Suppressor macrophage (primary cell): ENCODE data around the gene AKR1B15.
A peak's percentile ranks its signal among the peaks of the same experiment; 100 is the strongest.
"Not testable (repeated sequence)": the region's sequence is repeated elsewhere in the genome, so short reads cannot be mapped to it uniquely, and the experiment has no call there.

Experiments used
- DNase-seq, 4 experiments: peaks; one replicate each; pipeline ENCODE4 v3.0.0-alpha.2; 2020 to 2022

Gene AKR1B15

DNA sequence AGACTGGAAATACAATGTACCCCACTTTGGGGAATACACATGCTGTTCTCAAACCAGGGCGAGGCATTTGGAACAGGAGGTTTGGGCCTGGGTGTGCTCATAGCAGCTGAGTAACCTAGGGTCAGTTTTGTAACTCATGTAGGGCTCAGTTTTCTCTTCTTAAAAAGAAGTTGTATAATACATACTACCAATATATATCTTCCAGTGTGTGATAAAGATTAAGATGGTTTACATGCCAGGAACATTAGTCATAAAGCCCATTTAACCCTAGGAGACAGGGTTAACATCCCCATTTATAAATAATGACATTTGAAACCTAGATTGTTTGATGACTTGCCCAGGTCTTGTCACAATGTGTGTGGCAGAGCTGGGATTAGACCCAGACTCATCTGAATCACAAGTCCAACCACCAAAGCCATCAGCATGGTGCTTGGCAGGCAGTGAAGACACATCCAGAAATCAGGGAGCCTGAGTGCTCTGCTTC, 15.6 kb upstream of the AKR1B15 start:
- DNase-seq, result no peak

GRCh38 chr7:134534633-134535032, 14.3 kb upstream of the AKR1B15 start:
- DNase-seq, result no peak

GRCh38 chr7:134535272-134535918, 13.5 kb upstream of the AKR1B15 start:
- no peak for DNase-seq

DNA sequence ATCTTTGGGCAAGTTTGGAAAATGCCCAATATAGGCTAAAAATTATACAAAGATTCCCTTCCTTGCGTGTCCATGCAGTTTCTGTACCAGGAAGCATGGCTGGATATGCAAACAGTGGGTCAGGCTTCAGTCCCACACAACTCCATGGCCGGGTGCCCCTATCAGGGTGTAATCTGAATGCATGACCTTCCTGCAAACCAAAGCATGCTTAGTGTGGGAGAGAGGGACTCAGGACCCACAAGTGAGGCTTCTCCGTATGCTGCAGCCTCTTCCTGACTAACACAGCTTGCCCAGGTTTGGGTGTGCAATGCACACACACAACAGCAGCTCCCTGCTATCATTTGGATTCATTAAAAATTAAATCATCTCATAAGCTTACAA, 13.0 kb upstream of the AKR1B15 start:
- no peak for DNase-seq

DNA sequence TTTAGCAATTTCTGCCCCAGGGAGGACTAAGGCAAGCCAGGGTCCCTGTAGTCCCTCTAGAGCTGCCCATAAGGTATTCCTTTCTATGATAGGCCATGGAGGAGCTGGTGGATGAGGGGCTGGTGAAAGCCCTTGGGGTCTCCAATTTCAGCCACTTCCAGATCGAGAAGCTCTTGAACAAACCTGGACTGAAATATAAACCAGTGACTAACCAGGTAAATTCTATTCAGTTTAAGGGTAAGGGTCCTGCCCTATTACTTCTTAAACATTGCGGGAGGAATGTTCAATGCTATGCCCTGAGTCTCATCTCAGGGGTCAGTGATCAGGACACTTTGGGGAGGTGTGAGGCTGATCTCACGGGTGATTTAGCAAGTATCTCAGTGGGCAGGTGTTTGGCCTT, 12.4 kb upstream of the AKR1B15 start:
- not testable (repeated sequence) for DNase-seq

- not testable (repeated sequence) for DNase-seq
These were observed 11.6 kb upstream of the AKR1B15 start for GRCh38 chr7:134537273-134537781.

DNA sequence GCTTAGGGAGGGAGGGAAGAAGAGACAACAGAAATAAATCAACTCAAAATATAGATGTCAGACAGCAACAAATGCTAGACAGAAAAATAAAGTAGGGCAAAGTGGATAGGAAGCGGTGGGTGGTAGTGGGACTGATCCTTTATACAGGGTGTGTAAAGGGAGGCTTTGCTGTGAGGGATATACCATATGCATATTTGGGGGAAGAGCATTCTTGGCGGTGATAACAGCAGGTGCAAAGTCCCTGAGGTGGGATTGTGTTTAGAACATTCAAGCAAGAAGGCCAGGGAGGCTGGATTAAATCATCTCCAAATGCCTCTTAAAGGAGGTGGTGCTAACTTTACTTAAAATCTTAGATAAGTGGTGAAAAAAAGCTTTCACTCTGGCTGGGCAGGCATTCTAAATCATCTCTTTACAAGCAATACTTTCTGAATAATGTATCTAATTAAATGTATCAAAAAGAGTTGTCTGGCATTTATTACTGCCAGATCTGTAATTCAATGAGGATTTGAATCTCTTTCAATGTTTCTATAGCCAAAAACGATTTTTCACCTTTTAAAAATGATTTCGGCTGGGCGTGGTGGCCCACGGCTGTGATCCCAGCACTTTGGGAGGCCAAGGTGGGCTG, 9.4 kb upstream of the AKR1B15 start:
- no peak for DNase-seq

- not testable (repeated sequence) for DNase-seq
These were observed 7.3 kb upstream of the AKR1B15 start for GRCh38 chr7:134541501-134542194.

- no peak for DNase-seq
These were observed 6.6 kb upstream of the AKR1B15 start for GRCh38 chr7:134542195-134542771.

DNA sequence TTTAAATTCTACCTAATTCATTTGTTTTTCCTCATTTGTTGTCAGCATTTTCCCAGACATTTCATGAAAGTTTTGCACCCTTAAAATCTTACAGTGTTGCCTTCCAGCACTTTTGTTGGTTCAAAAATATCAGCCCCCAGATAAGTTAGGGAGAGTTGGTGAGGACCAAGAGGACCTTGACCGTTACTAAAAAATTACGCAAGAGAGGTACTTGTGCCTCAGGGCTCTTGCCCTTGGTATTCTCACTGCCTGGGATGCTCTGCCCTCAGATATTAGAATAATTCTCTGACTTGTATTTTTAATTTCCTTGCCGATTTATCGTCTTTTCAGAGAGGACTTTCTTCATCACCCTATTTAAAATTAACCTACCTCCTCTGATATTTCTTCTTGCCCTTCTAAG, 3.5 kb upstream of the AKR1B15 start:
- DNase-seq, result no peak

DNA sequence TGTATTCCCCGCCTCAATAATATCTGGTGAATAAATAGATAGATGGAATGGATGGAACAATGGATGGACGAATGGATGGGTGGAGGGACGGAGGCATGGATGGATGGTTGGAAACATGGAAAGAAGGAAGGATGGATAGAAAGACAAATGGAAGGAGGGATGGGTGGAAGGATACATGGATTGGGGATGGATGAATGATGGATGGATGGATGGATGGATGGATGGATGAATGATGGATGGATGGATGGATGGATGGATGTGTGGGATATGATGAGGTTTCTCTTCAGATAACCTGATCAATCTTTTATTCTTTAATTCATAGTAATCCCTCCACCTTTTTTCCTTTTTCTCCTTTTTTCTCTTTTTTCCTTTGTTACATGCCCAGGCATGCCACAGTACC, 3.0 kb upstream of the AKR1B15 start:
- DNase-seq, result no peak

GRCh38 chr7:134546955-134547354, 2.0 kb upstream of the AKR1B15 start:
- DNase-seq, result no peak

- DNase-seq, result peak; percentile 68 to 86 (median 81)
These were observed 1.4 kb upstream of the AKR1B15 start for GRCh38 chr7:134547397-134548054.

DNA sequence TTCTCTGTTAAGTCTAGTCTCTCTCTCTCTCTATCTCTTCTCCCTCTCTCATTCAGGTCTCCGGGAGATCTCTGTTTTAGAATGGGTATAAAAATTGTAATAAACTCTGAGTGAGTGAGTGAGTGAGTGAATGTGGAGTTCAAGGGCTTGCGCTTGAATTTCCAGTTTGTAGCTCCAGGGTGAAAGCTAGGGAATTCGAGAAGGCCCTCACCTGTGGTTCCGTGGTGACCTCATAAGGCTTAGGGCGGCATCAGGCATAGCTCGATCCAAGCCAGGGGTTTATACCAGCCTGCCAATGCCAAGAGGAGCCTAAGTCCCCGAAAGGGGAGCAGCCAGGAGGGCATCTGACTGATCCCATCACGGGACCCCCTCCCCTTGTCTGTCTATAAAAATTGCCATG, 456 bp downstream of the AKR1B15 start:
- DNase-seq, result no peak

- DNase-seq, result no peak
These were observed 3.2 kb downstream of the AKR1B15 start for GRCh38 chr7:134552105-134552504.

DNA sequence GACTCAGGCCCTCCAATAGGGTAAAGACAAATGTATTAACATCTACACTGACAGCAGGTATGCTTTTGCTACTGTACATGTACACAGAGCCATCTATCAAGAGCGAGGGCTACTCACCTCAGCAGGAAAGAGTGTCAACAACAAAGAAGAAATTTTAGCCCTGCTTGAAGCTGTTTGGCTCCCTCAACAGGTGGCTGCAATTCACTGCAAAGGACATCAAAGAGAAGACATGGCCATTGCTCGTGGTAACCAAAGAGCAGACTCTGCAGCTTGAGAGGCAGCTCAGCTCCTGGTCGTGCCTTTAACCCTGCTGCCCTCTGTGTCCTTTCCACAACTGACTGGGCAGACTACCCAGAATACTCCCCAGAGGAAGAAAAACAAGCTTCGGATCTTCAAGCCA, 5.1 kb downstream of the AKR1B15 start:
- no peak for DNase-seq

DNA sequence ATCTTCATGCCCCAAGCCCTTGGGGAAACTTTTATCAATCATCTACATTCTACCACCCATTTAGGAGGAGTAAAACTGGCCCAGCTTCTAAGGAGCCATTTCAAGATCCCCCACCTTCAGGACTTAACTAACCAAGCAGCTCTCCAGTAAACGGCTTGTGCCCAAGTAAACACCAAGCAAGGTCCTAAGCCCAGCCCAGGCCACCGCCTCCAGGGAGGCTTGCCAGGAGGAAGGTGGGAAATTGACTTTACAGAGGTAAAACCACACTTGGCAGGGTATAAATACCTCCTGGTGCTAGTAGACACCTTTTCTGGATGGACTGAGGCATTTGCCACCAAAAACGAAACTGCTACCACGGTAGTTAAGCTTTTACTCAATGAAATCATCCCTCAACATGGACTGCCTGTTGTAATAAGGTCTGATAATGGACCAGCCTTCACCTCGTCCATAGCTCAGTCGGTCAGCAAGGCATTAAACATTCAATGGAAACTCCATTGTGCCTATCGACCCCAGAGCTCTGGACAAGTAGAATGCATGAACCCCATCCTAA, 5.6 kb downstream of the AKR1B15 start:
- DNase-seq, result no peak

DNA sequence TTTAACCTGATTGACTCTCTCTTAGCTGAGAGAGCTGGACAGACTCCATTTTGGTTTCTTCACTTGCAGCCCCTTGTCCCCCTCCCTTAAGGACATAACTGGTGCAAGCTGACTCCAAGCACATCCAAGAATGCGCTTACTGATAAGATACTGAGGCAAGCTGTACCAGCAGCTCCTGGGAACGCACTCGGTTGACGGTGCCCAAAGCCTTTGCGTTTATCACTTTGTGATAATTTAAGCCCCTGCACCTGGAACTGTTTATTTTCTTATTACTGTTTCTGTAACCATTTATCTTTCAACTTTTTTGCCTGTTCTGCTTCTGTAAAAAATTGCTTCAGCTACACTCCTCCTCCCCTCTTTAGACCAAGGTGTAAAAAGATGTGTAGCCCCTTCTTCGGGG, 8.5 kb downstream of the AKR1B15 start:
- DNase-seq, result no peak

DNA sequence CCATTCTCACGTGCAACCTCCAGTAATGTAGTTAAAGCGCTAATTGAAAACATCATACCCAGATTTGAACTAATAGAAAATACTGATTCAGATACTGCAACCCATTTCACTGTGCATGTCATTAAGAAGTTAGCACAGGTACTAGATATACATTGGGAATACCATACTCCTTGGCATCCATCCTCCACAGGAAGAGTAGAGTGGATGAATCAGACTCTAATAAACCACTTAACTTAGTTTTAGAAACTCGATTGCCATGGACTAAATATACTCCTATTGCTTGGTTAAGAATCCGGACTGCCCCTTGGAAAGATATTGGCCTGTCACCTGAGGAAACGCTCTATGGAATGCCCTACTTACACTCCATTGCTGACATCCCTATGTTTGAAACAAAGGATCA, 9.5 kb downstream of the AKR1B15 start:
- no peak for DNase-seq

DNA sequence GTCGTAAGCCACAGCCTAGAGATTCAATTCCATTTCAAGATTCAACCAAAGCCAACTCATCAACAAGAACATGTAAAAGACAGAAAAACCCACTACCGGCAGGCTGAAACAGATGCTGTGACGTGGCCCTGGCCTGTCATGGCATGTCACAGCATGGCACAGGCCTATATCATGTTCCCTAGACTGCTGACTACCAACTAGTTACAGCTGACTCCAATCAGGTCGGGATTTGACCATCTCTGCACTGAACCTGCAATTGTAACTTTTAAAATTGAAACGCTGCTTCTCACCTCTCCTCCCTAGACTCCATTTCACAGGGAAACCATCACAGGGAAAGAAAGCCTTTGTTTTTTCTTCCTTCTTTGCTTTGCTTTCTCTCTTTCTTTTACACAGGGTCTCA, 12.7 kb downstream of the AKR1B15 start:
- not testable (repeated sequence) for DNase-seq

- DNase-seq, result peak; percentile 4 to 33 (median 16)
These were observed 13.2 kb downstream of the AKR1B15 start for GRCh38 chr7:134562136-134562535.

GRCh38 chr7:134563398-134563749, 14.5 kb downstream of the AKR1B15 start:
- not testable (repeated sequence) for DNase-seq
